SK-N-SH (cell line): Measurements from ENCODE around the gene TRPM1. TPM values are rescaled to one million over a fixed set of nuclear protein-coding genes. Genes with fewer than 3 reads are reported as not detected.

Experiments
- CTCF ChIA-PET: fragments of 300-600, 350-600 bp; formaldehyde crosslinking; extraction: SDS; loops from one replicate; lab custom pipeline; 2021; lab: Yijun Ruan, JAX
- POLR2A ChIA-PET: fragments of 350-600 bp; sonication (Branson Sonifier 250); formaldehyde crosslinking; extraction: SDS; loops from one replicate; lab custom pipeline; 2020; ENCODE audit warnings: antibody characterized with exemption, inconsistent platforms; lab: Yijun Ruan, JAX
- DNase-seq: peaks from one replicate; pipeline ENCODE4 v3.0.0; 2012
- H2AFZ ChIP-seq: fragments of 200-600 bp; sonication (generic); 2 replicates; pipeline ENCODE4 v1.8.1; 2016; ENCODE audit warnings: antibody characterized with exemption, mild to moderate bottlenecking, low read depth
- H3F3A ChIP-seq: fragments of 200-600 bp; sonication (generic); replicated peaks from 2 replicates; pipeline ENCODE3; 2016; ENCODE audit warnings: antibody characterized with exemption, mild to moderate bottlenecking; ENCODE audit not compliant: insufficient read depth
- H3K27ac ChIP-seq, 2 experiments: fragments of 200-500 bp in 1 of 2; fragments of 200-600 bp in 1 of 2; sonication (Bioruptor generic) in 1 of 2; sonication (generic), shearing (Covaris generic) in 1 of 2; 2 replicates each; pipeline versions ENCODE4 v1.5.1 to v1.6.1; 2014 to 2016; ENCODE audit warnings: low read depth in 2 of 2, inconsistent platforms in 1 of 2, low read length in 1 of 2, mild to moderate bottlenecking in 1 of 2, mixed read lengths in 1 of 2
- H3K27me3 ChIP-seq: fragments of 200-600 bp; sonication (generic), shearing (Covaris generic); 2 replicates; pipeline ENCODE4 v1.6.1; 2016; ENCODE audit warnings: mixed run types; ENCODE audit not compliant: insufficient read depth
- H3K36me3 ChIP-seq, 2 experiments: fragments of 200-500 bp in 1 of 2; fragments of 200-600 bp in 1 of 2; sonication (Bioruptor generic) in 1 of 2; sonication (generic) in 1 of 2; replicated peaks in 1 of 2; 2 replicates each; pipeline versions ENCODE3 to v1.5.1; 2014 to 2016; ENCODE audit warnings: low read length in 1 of 2, mild to moderate bottlenecking in 1 of 2; ENCODE audit not compliant: insufficient read depth in 2 of 2, control insufficient read depth in 1 of 2
- H3K4me1 ChIP-seq, 2 experiments: fragments of 200-500 bp in 1 of 2; fragments of 200-600 bp in 1 of 2; sonication (Bioruptor generic) in 1 of 2; sonication (generic), shearing (Covaris generic) in 1 of 2; 2 replicates each; pipeline versions ENCODE4 v1.5.1 to v1.6.1; 2014 to 2016; ENCODE audit warnings: low read depth in 1 of 2, low read length in 1 of 2, mixed run types in 1 of 2; ENCODE audit not compliant: insufficient read depth in 2 of 2, control insufficient read depth in 1 of 2
- H3K4me2 ChIP-seq: fragments of 200-600 bp; sonication (generic), shearing (Covaris generic); 2 replicates; pipeline ENCODE4 v1.6.1; 2017; ENCODE audit warnings: mixed run types
- H3K4me3 ChIP-seq, 2 experiments: fragments of 200-500 bp in 1 of 2; fragments of 200-600 bp in 1 of 2; sonication (Bioruptor generic) in 1 of 2; sonication (generic), shearing (Covaris generic) in 1 of 2; 2 replicates each; pipeline versions ENCODE4 v1.5.1 to v1.8.1; 2014 to 2016; ENCODE audit warnings: low read depth in 2 of 2, inconsistent platforms in 1 of 2, low read length in 1 of 2, mild to moderate bottlenecking in 1 of 2, mixed read lengths in 1 of 2, moderate library complexity in 1 of 2
- H3K79me2 ChIP-seq: fragments of 200-600 bp; sonication (generic); 2 replicates; pipeline ENCODE4 v1.8.1; 2017; ENCODE audit warnings: mild to moderate bottlenecking; ENCODE audit not compliant: insufficient read depth
- H3K9ac ChIP-seq: fragments of 200-600 bp; sonication (generic); 2 replicates; pipeline ENCODE4 v1.6.1; 2017; ENCODE audit warnings: mixed run types
- H3K9me2 ChIP-seq: fragments of 200-600 bp; sonication (generic); 2 replicates; pipeline ENCODE4 v1.6.1; 2017; ENCODE audit warnings: mixed run types
- H3K9me3 ChIP-seq: fragments of 200-600 bp; sonication (generic); 2 replicates; pipeline ENCODE4 v1.6.1; 2017; ENCODE audit warnings: mixed run types, mild to moderate bottlenecking, moderate library complexity
- H4K20me1 ChIP-seq: fragments of 200-600 bp; sonication (generic); 2 replicates; pipeline ENCODE4 v1.6.1; 2017; ENCODE audit warnings: mild to moderate bottlenecking, mixed run types; ENCODE audit not compliant: insufficient read depth
- EP300 ChIP-seq, 2 experiments: IDR thresholded peaks; 2 replicates each; pipeline versions ENCODE4 v1.4.0 to v1.6.1; 2012; ENCODE audit warnings: borderline replicate concordance in 1 of 2, low read depth in 1 of 2, low read length in 1 of 2
- FOSL2 ChIP-seq: IDR thresholded peaks from 2 replicates; pipeline ENCODE4 v1.4.0; 2012; ENCODE audit warnings: low read depth, mild to moderate bottlenecking, moderate library complexity, borderline replicate concordance
- FOXM1 ChIP-seq: IDR thresholded peaks from 2 replicates; pipeline ENCODE4 v1.4.0; 2012; ENCODE audit warnings: low read depth, mild to moderate bottlenecking
- MEF2A ChIP-seq: IDR thresholded peaks from 2 replicates; pipeline ENCODE4 v1.4.0; 2012; ENCODE audit warnings: low read depth, borderline replicate concordance
- MXI1 ChIP-seq: IDR thresholded peaks from 2 replicates; pipeline ENCODE4 v1.6.1; 2012; ENCODE audit warnings: mild to moderate bottlenecking, low read depth, low read length, improper control_type of control experiment
- RXRA ChIP-seq: IDR thresholded peaks from 2 replicates; pipeline ENCODE4 v1.4.0; 2012; ENCODE audit warnings: low read depth, mild to moderate bottlenecking, borderline replicate concordance
- SIN3A ChIP-seq: IDR thresholded peaks from 2 replicates; pipeline ENCODE4 v1.6.1; 2012; ENCODE audit warnings: low read depth, mild to moderate bottlenecking, low read length, moderate library complexity, borderline replicate concordance
- TAF1 ChIP-seq: IDR thresholded peaks from 2 replicates; pipeline ENCODE4 v1.6.1; 2012; ENCODE audit warnings: low read depth, mild to moderate bottlenecking, low read length, moderate library complexity, borderline replicate concordance
- WGBS: methylation state at CpG from one replicate; pipeline ENCODE4 v1.1.6; 2017; ENCODE audit warnings: low lambda C conversion rate; 5-methylcytosine and 5-hydroxymethylcytosine counted together
- polyA plus RNA-seq, 3 experiments: library from polyadenylated mRNA; depleted of rRNA; stranded (reverse); fragments of >200 nt; gene quantifications; 2 replicates each; pipeline ENCODE4 v1.2.3, GENCODE V29; 2012
- TF ChIP-seq, protein P1 (sequence below): fragments of 200-600 bp; sonication (generic); IDR thresholded peaks from 2 replicates; pipeline ENCODE4 v1.6.1; 2017; ENCODE audit warnings: antibody characterized with exemption, mild to moderate bottlenecking, moderate library complexity

TRPM1 gene
- polyA plus RNA-seq, 1 of the 3 experiments (the other 2 are of a cell fraction): not detected

DNA sequence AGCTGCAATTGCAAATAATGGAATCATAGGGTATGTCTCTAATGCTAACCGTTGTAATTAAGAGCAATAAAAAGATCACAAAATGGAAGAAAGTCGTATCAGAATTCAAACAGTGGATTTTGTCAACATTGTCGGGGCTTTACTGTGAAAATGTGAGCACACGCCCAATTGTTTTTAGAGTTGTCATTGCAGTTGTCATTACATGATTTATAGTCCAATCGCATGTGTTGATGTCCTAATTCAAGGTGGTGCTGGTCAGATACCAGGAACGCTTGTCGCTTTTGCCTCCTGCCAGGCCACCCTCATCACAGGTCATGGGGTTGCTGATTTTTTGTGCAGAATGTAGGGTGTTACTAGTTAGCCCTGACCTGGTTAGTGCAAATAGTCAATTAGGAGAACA lies 16.2 kb downstream of the TRPM1 start:
- WGBS: 87% methylated on average over 7 of the region's 7 CpGs
- CTCF ChIA-PET: interaction anchor here (0.7 to 3.2 kb wide), 3 partner anchors 44 to 848 kb away, joined by 3 to 17 read pairs (median 3); no protein-coding TSS in a partner anchor
- no peak for DNase-seq
- no peak overlapping the region for H3K4me2 ChIP-seq
- H3K9ac ChIP-seq: no peak overlapping the region
- H3K79me2 ChIP-seq: no peaks in the 10 kb centered on the region
- no peaks in the 10 kb centered on the region for H3K36me3 ChIP-seq
- H4K20me1 ChIP-seq: no peaks in the 10 kb centered on the region
- TF ChIP-seq SIN3A (no peak), RXRA (no peak), EP300 (IDR thresholded peaks at IDR 0.05; ENCODE audit: borderline replicate concordance in 1 of 2, low read depth in 1 of 2, low read length in 1 of 2) (no peak)
- TF ChIP-seq, protein P1, sequence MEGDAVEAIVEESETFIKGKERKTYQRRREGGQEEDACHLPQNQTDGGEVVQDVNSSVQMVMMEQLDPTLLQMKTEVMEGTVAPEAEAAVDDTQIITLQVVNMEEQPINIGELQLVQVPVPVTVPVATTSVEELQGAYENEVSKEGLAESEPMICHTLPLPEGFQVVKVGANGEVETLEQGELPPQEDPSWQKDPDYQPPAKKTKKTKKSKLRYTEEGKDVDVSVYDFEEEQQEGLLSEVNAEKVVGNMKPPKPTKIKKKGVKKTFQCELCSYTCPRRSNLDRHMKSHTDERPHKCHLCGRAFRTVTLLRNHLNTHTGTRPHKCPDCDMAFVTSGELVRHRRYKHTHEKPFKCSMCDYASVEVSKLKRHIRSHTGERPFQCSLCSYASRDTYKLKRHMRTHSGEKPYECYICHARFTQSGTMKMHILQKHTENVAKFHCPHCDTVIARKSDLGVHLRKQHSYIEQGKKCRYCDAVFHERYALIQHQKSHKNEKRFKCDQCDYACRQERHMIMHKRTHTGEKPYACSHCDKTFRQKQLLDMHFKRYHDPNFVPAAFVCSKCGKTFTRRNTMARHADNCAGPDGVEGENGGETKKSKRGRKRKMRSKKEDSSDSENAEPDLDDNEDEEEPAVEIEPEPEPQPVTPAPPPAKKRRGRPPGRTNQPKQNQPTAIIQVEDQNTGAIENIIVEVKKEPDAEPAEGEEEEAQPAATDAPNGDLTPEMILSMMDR: no peak
- H3K9me3 ChIP-seq: no peaks in the 10 kb centered on the region
- no peaks in the 10 kb centered on the region for H3K27me3 ChIP-seq
- no peak overlapping the region for H3K4me3 ChIP-seq
- no peak overlapping the region for H2AFZ ChIP-seq
- H3K9me2 ChIP-seq: no peaks in the 10 kb centered on the region
- no peaks in the 10 kb centered on the region for H3F3A ChIP-seq
- H3K4me1 ChIP-seq: peaks cover 0 to 18% of the 10 kb centered on the region in 2 experiments; a peak in 1 of 4 replicates
- no peak overlapping the region for H3K27ac ChIP-seq
- POLR2A ChIA-PET: no interaction called here

GRCh38 chr15:31084176-31084575 lies 17.3 kb downstream of the TRPM1 start:
- Histone ChIP-seq H3K27me3 (no peaks in the 10 kb centered on the region), H3K4me3 (no peak overlapping the region), H3K36me3 (no peaks in the 10 kb centered on the region), H3K4me1 (peaks cover 0 to 18% of the 10 kb centered on the region in 2 experiments; a peak in 1 of 4 replicates), H3F3A (no peaks in the 10 kb centered on the region), H4K20me1 (no peaks in the 10 kb centered on the region), H3K9ac (no peak overlapping the region), H3K4me2 (no peak overlapping the region), H2AFZ (0 out of 2 replicates have a peak overlapping the region, but pooled peaks have one; percentile 41), H3K79me2 (no peaks in the 10 kb centered on the region), H3K27ac (no peak overlapping the region), H3K9me3 (no peaks in the 10 kb centered on the region), H3K9me2 (no peaks in the 10 kb centered on the region)
- ChIA-PET CTCF (interaction anchor here (3.2 kb wide), 1 partner anchor 45 kb away, joined by 17 read pairs; no protein-coding TSS in a partner anchor), POLR2A (no interaction called here)
- WGBS: 75% methylated on average over 6 of the region's 6 CpGs
- no peak for TF ChIP-seq FOXM1
- TF ChIP-seq MXI1: no peak
- TF ChIP-seq FOSL2: no peak
- no peak for DNase-seq

DNA sequence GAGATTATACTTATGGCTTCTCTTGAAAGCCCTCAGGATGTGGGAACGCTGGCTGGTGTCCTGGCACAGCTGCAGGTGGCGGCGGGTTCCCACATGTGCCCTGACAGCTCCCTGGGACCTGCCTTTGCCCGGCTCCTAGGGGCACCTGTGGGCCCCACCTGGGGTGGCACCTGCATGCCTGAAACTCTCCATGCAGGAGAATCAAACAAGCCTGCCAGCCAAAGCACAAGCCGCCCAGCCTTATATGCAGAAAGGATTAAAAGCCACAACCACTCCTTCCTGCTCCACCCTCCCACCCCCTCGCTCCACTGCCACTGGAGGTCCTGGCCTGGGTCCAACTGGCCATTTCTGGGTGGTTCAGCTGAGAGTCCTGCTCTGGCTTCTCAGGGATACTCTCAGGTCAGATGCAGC lies 18.1 kb downstream of the TRPM1 start:
- CTCF ChIA-PET: interaction anchor here (0.5 to 3.2 kb wide), 2 partner anchors 46 to 180 kb away, joined by 3 to 17 read pairs; no protein-coding TSS in a partner anchor
- H4K20me1 ChIP-seq: no peaks in the 10 kb centered on the region
- H3K4me2 ChIP-seq: no peak overlapping the region
- peaks cover 0 to 18% of the 10 kb centered on the region in 2 experiments; a peak in 1 of 4 replicates for H3K4me1 ChIP-seq
- H3K4me3 ChIP-seq: no peak overlapping the region
- no peak overlapping the region for H2AFZ ChIP-seq
- H3K36me3 ChIP-seq: no peaks in the 10 kb centered on the region
- TF ChIP-seq MEF2A (no peak), TAF1 (no peak)
- TF ChIP-seq, all 33 proteins: peak for 0
- no peak overlapping the region for H3K9ac ChIP-seq
- POLR2A ChIA-PET: no interaction called here
- WGBS: 57% methylated on average over 4 of the region's 6 CpGs
- no peaks in the 10 kb centered on the region for H3F3A ChIP-seq
- no peaks in the 10 kb centered on the region for H3K79me2 ChIP-seq
- no peak overlapping the region for H3K27ac ChIP-seq
- H3K9me2 ChIP-seq: no peaks in the 10 kb centered on the region
- H3K9me3 ChIP-seq: no peaks in the 10 kb centered on the region
- H3K27me3 ChIP-seq: no peaks in the 10 kb centered on the region
- DNase-seq: peak; percentile 54
